Panc1 (cell line): ENCODE measurements around the gene MYL12A. TPM values are rescaled to one million over a fixed set of nuclear protein-coding genes. Genes with fewer than 3 reads are reported as not detected.
"Not testable (repeated sequence)": the region's sequence is repeated elsewhere in the genome, so short reads cannot be mapped to it uniquely, and the experiment has no call there.

Experiments used
- ATAC-seq: fragments of 200-7000 bp; cut with Tn5 transposase; 2 replicates; pipeline ENCODE4 v1.9.1; 2020; ENCODE audit warnings: mild to moderate bottlenecking, moderate library complexity
- Bru-seq: library from RNA; stranded (reverse); fragments of 400-500 nt; gene quantifications from one replicate; lab custom pipeline; 2021; lab: Mats Ljungman, UMichigan
- BruChase-seq, 2 experiments: library from RNA; stranded (reverse); fragments of 400-500 nt; gene quantifications; one replicate each; lab custom pipeline; 2021; lab: Mats Ljungman, UMichigan
- BruUV-seq: library from RNA; stranded (reverse); fragments of 400-500 nt; replicated peaks from 2 replicates; lab custom pipeline; 2021; lab: Mats Ljungman, UMichigan
- CTCF ChIA-PET: fragments of 300-600 bp; sonication (Branson Sonifier 250); formaldehyde crosslinking; loops from one replicate; lab custom pipeline; 2022; ENCODE audit warnings: antibody characterized with exemption; lab: Charles Lee
- POLR2A ChIA-PET: fragments of 300-600 bp; sonication (Branson Sonifier 250); formaldehyde crosslinking; loops from one replicate; lab custom pipeline; 2022; ENCODE audit warnings: antibody characterized with exemption; lab: Charles Lee
- DNase-seq: peaks from one replicate; pipeline ENCODE4 v3.0.0-alpha.2; 2010; ENCODE audit warnings: low read depth, low spot score
- H3K27ac ChIP-seq: 2 replicates; pipeline ENCODE4 v1.5.1; 2011; ENCODE audit warnings: mild to moderate bottlenecking, low read length, inconsistent platforms
- H3K27me3 ChIP-seq: fragments of 200-500 bp; sonication (Bioruptor generic); 2 replicates; pipeline ENCODE4 v1.6.0; 2014; ENCODE audit warnings: low read length, inconsistent platforms; ENCODE audit not compliant: control insufficient read depth, insufficient read depth
- H3K36me3 ChIP-seq: fragments of 200-500 bp; sonication (Bioruptor generic); 2 replicates; pipeline ENCODE4 v1.5.1; 2014; ENCODE audit warnings: inconsistent platforms, mild to moderate bottlenecking, low read length, moderate library complexity; ENCODE audit not compliant: control insufficient read depth, insufficient read depth
- H3K4me1 ChIP-seq: 2 replicates; pipeline ENCODE4 v1.5.1; 2011; ENCODE audit warnings: inconsistent platforms, mild to moderate bottlenecking, low read length, moderate library complexity; ENCODE audit not compliant: control insufficient read depth, insufficient read depth
- H3K4me3 ChIP-seq, 2 experiments: 2 replicates each; pipeline ENCODE4 v1.5.1; 2011 to 2012; ENCODE audit warnings: low read depth in 2 of 2, low read length in 2 of 2, mild to moderate bottlenecking in 2 of 2, inconsistent platforms in 1 of 2, moderate library complexity in 1 of 2
- H3K9me3 ChIP-seq: fragments of 200-500 bp; sonication (Bioruptor generic); 2 replicates; pipeline ENCODE4 v1.5.1; 2014; ENCODE audit warnings: low read depth, mild to moderate bottlenecking, inconsistent platforms, low read length, moderate library complexity; ENCODE audit not compliant: control insufficient read depth, insufficient read depth
- POLR2AphosphoS5 ChIP-seq: IDR thresholded peaks from 2 replicates; pipeline ENCODE4 v1.6.1; 2012; ENCODE audit warnings: mild to moderate bottlenecking, low read depth, low read length, moderate library complexity
- SIN3A ChIP-seq: IDR thresholded peaks from 2 replicates; pipeline ENCODE4 v1.6.1; 2012; ENCODE audit warnings: low read depth, mild to moderate bottlenecking, low read length, moderate library complexity, borderline replicate concordance; ENCODE audit not compliant: insufficient read depth
- TCF7L2 ChIP-seq: IDR thresholded peaks from 2 replicates; pipeline ENCODE4 v1.6.1; 2011; ENCODE audit warnings: mild to moderate bottlenecking, low read depth, low read length, inconsistent platforms
- in situ Hi-C: cut with HindIII; loops from 2 replicates; pipeline ENCODE4 v1.10.0; 2016; ENCODE audit warnings: low sequenced_read_pairs, low pct_unique_long_range_greater_than_20kb
- intact Hi-C: fragments of 100-400 bp; cut with micrococcal nuclease; formaldehyde crosslinking; loops from one replicate; pipeline ENCODE4 v1.10.0; 2022; ENCODE audit not compliant: unreplicated experiment
- long read RNA-seq: library from polyadenylated mRNA; unstranded; transcript quantifications from one replicate; pipeline ENCODE4 v2.0.0, GENCODE V29; 2021; ENCODE audit not compliant: unreplicated experiment
- polyA plus RNA-seq: library from polyadenylated mRNA; unstranded; fragments of >200 nt; gene quantifications from one replicate; pipeline ENCODE4 v1.2.1, GENCODE V29; 2012; ENCODE audit warnings: missing spikeins; ENCODE audit not compliant: insufficient read length
- total RNA-seq: library from RNA; stranded (reverse); gene quantifications from one replicate; pipeline ENCODE4 v1.2.1, GENCODE V29; 2021; ENCODE audit not compliant: unreplicated experiment
- TF ChIP-seq, protein P1 (sequence below), 2 experiments: IDR thresholded peaks; 2 replicates each; pipeline ENCODE4 v1.6.1; 2011 to 2012; ENCODE audit warnings: low read depth in 2 of 2, control low read depth in 1 of 2, low read length in 1 of 2, mild to moderate bottlenecking in 1 of 2, moderate library complexity in 1 of 2; ENCODE audit not compliant: insufficient read depth in 1 of 2
- TF ChIP-seq, protein P2 (sequence below): fragments of 450-650 bp; IDR thresholded peaks from 2 replicates; pipeline ENCODE4 v1.5.1; 2017; ENCODE audit warnings: mild to moderate bottlenecking

Gene MYL12A
- 489 TPM for total RNA-seq
- polyA plus RNA-seq, result 606 TPM
- Bru-seq, nascent RNA, result percentile 99 among the genes with signal in this experiment
- BruChase-seq, experiment 1, labeled RNA remaining after a 2-hour chase, result percentile 97 among the genes with signal in this experiment
- BruChase-seq, experiment 2, labeled RNA remaining after a 6-hour chase, result percentile 99 among the genes with signal in this experiment
- long read RNA-seq, transcript MYL12A-212 (1 exons, 738 nt), result minor isoform, 12 of 632 reads
- long read RNA-seq, transcript MYL12A-207 (4 exons, 947 nt), result minor isoform, 6 of 632 reads
- long read RNA-seq, transcript MYL12A-201 (4 exons, 1,229 nt), result major isoform, 493 of 632 reads
- long read RNA-seq, partial matches to known transcripts, result 8 of 632 reads
- long read RNA-seq, other reads (novel, unspliced or antisense), result 112 of 632 reads

- Histone ChIP-seq H3K27me3 (no peaks in the 10 kb centered on the region), H3K27ac (peak within 1 kb of the TSS; percentile 100), H3K4me1 (peaks cover 30% of the 10 kb centered on the region), H3K36me3 (peaks cover 22% of the 10 kb centered on the region), H3K4me3 (peak within 1 kb of the TSS; percentile 98 to 99), H3K9me3 (no peaks in the 10 kb centered on the region)
- in situ Hi-C loops, result no loop called here
- ATAC-seq, result peak; percentile 90
- no TSS peak for BruUV-seq
- POLR2A ChIA-PET, result interaction anchor here (0.5 to 0.9 kb wide), 4 partner anchors 18 to 175 kb away, joined by 4 to 11 read pairs (median 6); no protein-coding TSS in a partner anchor
- CTCF ChIA-PET, result interaction anchor here (1.0 to 1.6 kb wide), 2 partner anchors 252 to 314 kb away, joined by 5 to 6 read pairs; no protein-coding TSS in a partner anchor
- DNase-seq, result peak; percentile 95
- intact Hi-C loops, result loop anchor here (5.0 kb wide), 2 partner anchors 95 to 235 kb away; partner anchors contain the start of gene LPIN2
- TF ChIP-seq, protein P1, sequence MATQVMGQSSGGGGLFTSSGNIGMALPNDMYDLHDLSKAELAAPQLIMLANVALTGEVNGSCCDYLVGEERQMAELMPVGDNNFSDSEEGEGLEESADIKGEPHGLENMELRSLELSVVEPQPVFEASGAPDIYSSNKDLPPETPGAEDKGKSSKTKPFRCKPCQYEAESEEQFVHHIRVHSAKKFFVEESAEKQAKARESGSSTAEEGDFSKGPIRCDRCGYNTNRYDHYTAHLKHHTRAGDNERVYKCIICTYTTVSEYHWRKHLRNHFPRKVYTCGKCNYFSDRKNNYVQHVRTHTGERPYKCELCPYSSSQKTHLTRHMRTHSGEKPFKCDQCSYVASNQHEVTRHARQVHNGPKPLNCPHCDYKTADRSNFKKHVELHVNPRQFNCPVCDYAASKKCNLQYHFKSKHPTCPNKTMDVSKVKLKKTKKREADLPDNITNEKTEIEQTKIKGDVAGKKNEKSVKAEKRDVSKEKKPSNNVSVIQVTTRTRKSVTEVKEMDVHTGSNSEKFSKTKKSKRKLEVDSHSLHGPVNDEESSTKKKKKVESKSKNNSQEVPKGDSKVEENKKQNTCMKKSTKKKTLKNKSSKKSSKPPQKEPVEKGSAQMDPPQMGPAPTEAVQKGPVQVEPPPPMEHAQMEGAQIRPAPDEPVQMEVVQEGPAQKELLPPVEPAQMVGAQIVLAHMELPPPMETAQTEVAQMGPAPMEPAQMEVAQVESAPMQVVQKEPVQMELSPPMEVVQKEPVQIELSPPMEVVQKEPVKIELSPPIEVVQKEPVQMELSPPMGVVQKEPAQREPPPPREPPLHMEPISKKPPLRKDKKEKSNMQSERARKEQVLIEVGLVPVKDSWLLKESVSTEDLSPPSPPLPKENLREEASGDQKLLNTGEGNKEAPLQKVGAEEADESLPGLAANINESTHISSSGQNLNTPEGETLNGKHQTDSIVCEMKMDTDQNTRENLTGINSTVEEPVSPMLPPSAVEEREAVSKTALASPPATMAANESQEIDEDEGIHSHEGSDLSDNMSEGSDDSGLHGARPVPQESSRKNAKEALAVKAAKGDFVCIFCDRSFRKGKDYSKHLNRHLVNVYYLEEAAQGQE (IDR thresholded peaks at IDR 0.05; ENCODE audit: insufficient read depth in 1 of 2, low read depth in 2 of 2, low read length in 1 of 2), result peak in 1 of 2 experiments; percentile 16; a peak in 1 of 4 replicates
- TF ChIP-seq SIN3A, result peak; percentile 66; the same call in 1 of the 2 replicates
- TF ChIP-seq TCF7L2, result peak; percentile 85
- TF ChIP-seq, protein P2, sequence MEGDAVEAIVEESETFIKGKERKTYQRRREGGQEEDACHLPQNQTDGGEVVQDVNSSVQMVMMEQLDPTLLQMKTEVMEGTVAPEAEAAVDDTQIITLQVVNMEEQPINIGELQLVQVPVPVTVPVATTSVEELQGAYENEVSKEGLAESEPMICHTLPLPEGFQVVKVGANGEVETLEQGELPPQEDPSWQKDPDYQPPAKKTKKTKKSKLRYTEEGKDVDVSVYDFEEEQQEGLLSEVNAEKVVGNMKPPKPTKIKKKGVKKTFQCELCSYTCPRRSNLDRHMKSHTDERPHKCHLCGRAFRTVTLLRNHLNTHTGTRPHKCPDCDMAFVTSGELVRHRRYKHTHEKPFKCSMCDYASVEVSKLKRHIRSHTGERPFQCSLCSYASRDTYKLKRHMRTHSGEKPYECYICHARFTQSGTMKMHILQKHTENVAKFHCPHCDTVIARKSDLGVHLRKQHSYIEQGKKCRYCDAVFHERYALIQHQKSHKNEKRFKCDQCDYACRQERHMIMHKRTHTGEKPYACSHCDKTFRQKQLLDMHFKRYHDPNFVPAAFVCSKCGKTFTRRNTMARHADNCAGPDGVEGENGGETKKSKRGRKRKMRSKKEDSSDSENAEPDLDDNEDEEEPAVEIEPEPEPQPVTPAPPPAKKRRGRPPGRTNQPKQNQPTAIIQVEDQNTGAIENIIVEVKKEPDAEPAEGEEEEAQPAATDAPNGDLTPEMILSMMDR, result no peak
- peak; percentile 93 for TF ChIP-seq POLR2AphosphoS5
Observed at GRCh38 chr18:3247240-3248061, at the start of gene MYL12A. MYL12A (plus strand) TSS chr18:3247801; CDS start chr18:3253248, 5,447 bp downstream.

DNA sequence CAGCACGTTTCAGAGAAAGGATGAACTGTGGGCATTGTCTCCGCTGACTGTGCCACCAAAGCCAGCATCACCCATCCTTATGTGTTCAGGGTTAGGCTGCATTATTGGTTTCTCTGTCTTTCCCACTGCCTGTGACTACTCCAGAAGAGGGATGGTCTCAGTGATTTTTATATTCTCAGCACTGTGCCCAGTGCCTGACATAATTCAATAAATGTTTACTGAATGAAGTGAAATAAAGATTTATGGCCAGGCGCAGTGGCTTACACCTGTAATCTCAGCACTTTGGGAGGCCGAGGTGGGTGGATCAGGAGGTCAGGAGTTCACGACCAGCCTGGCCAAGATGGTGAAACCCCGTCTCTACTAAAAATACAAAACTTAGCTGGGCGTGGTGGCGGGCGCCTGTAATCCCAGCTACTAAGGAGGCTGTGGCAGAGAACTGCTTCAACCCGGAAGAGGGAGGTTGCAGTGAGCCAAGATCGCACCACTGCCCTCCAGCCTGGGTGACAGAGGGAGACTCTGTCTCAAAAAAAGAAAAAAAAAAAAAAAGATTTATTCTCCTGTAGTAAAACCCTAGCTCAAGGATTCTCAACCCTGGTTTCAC is 49.2 kb upstream of the MYL12A start:
- BruUV-seq, in situ Hi-C loops: not testable (repeated sequence)

More for the DNA sequence above, 49.2 kb upstream of the MYL12A start:
- intact Hi-C loops, H3K4me1 ChIP-seq, H3K9me3 ChIP-seq, H3K36me3 ChIP-seq, H3K27ac ChIP-seq, ATAC-seq, DNase-seq, H3K27me3 ChIP-seq, POLR2A ChIA-PET, H3K4me3 ChIP-seq: not testable (repeated sequence)
- CTCF ChIA-PET, result interaction anchor here (0.6 kb wide), 1 partner anchor 321 kb away, joined by 4 read pairs; no protein-coding TSS in a partner anchor
